Measurements from ENCODE around the gene GCN1. TPM values are rescaled to one million over a fixed set of nuclear protein-coding genes. Genes with fewer than 3 reads are reported as not detected.

Gene GCN1
- total RNA-seq, 2 experiments from 2014 or later, result 101 to 110 TPM

GRCh38 chr12:120078868-120079267 is 115.6 kb downstream of the GCN1 start:
- ATAC-seq (ENCODE audit: low read depth), result peak; percentile 65
- no peak for DNase-seq
- Mint-ChIP-seq H3K36me3 (peaks cover 23% of the 10 kb centered on the region), H3K9me3 (no peaks in the 10 kb centered on the region), H3K27me3 (no peaks in the 10 kb centered on the region), H3K27ac (no peak overlapping the region), H3K4me3 (no peak overlapping the region), H3K4me1 (peaks cover 13% of the 10 kb centered on the region)
- POLR2A ChIA-PET, result interaction anchor here (0.9 kb wide), 1 partner anchor 38 kb away, joined by 3 read pairs; the partner anchor contains the start of gene RAB35

DNA sequence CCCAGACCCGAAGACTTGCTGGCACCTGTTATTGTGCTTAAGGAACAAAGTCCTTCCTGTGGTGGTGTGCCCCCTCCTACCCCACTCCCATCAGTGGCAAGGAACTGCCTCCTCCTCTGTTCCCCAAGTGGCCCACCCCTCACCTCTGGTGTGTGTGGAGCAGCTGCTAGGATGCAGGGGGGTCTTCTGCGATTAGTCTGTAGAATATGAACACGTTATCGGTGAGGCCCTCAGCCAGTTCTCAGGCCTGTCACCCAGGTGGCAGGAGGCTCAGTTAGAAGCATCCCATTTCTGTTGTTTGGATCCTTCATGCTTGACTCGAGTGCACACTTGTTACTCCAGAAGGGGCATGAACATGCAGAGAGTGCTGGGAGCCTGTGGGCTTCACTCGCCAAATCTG is 117.3 kb downstream of the GCN1 start:
- DNase-seq, result no peak
- POLR2A ChIA-PET, result no interaction called here
- H3K36me3 Mint-ChIP-seq, result peaks cover 35% of the 10 kb centered on the region
- H3K9me3 Mint-ChIP-seq, result no peaks in the 10 kb centered on the region
- H3K27ac Mint-ChIP-seq, result no peak overlapping the region
- H3K4me1 Mint-ChIP-seq, result peaks cover 13% of the 10 kb centered on the region
- H3K27me3 Mint-ChIP-seq, result no peaks in the 10 kb centered on the region
- no peak for ATAC-seq (ENCODE audit: low read depth)
- H3K4me3 Mint-ChIP-seq, result no peak overlapping the region

Small RNA genes within 50 kb of the gene (microRNA-seq; reads per million reads assigned to microRNA genes)
- gene MIR4498, result 3.5 reads per million

Other genes starting within 250 kb of the GCN1 start
- gene BICDL1, start 205.5 kb downstream of the GCN1 start, total RNA-seq, result 100 to 1,000 TPM in 1 of 2 experiments, 10 to 100 TPM in 1; 98.5 to 100 TPM
- 10 to 100 TPM; 57.1 to 60.2 TPM for gene RAB35, start 78.0 kb downstream of the GCN1 start, total RNA-seq
- 1,000 to 10,000 TPM; 1,639 to 1,688 TPM for gene RPLP0, start 6.4 kb upstream of the GCN1 start, total RNA-seq
- 10 to 100 TPM; 89.0 to 94.7 TPM for gene PXN, start 71.0 kb upstream of the GCN1 start, total RNA-seq
- gene RNU4-2, start 97.2 kb upstream of the GCN1 start, total RNA-seq, result 1,000 to 10,000 TPM; 4,069 to 4,265 TPM
- gene RNU4-1, start 98.5 kb upstream of the GCN1 start, total RNA-seq, result 1,000 to 10,000 TPM; 1,307 to 1,401 TPM
- gene SIRT4, start 107.6 kb upstream of the GCN1 start, total RNA-seq, result 1 to 10 TPM; 1.7 to 2.6 TPM
- not detected for gene PLA2G1B, start 133.1 kb upstream of the GCN1 start, total RNA-seq
- not detected for gene MSI1, start 174.4 kb upstream of the GCN1 start, total RNA-seq
- gene COX6A1, start 243.4 kb upstream of the GCN1 start, total RNA-seq, result 100 to 1,000 TPM; 248 to 276 TPM